VCaP (cell line): Measurements from ENCODE around the gene XPNPEP2.

Experiments
- H3K27ac ChIP-seq: fragments of 450-650 bp; 2 replicates; pipeline ENCODE4 v1.5.1; 2017
- TF ChIP-seq, protein P1 (sequence below): fragments of 450-650 bp; conservative IDR thresholded peaks from 2 replicates; pipeline ENCODE4 v1.5.1; 2017; ENCODE audit warnings: mild to moderate bottlenecking, moderate library complexity

Gene XPNPEP2

DNA sequence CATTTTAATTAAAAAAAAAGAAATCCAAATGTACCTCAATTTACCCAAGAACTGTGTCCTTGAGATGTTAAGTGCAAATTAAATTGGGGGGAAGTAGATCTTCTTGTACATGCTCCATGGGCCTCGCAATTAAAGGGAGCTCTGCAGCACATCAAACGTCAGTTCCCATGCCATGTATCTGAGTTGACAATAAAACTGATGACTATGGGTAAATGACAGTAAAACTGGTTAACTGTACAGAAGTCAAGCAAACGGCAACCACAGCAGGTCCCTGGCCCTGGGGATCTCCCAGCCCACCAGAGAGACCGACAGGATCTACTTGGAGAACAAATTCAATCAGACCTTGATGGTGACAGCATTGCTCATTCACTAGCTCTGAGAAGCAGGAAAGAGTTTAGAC lies 32.8 kb upstream of the XPNPEP2 start:
- H3K27ac ChIP-seq: no peak overlapping the region
- TF ChIP-seq, protein P1, sequence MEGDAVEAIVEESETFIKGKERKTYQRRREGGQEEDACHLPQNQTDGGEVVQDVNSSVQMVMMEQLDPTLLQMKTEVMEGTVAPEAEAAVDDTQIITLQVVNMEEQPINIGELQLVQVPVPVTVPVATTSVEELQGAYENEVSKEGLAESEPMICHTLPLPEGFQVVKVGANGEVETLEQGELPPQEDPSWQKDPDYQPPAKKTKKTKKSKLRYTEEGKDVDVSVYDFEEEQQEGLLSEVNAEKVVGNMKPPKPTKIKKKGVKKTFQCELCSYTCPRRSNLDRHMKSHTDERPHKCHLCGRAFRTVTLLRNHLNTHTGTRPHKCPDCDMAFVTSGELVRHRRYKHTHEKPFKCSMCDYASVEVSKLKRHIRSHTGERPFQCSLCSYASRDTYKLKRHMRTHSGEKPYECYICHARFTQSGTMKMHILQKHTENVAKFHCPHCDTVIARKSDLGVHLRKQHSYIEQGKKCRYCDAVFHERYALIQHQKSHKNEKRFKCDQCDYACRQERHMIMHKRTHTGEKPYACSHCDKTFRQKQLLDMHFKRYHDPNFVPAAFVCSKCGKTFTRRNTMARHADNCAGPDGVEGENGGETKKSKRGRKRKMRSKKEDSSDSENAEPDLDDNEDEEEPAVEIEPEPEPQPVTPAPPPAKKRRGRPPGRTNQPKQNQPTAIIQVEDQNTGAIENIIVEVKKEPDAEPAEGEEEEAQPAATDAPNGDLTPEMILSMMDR: no peak

DNA sequence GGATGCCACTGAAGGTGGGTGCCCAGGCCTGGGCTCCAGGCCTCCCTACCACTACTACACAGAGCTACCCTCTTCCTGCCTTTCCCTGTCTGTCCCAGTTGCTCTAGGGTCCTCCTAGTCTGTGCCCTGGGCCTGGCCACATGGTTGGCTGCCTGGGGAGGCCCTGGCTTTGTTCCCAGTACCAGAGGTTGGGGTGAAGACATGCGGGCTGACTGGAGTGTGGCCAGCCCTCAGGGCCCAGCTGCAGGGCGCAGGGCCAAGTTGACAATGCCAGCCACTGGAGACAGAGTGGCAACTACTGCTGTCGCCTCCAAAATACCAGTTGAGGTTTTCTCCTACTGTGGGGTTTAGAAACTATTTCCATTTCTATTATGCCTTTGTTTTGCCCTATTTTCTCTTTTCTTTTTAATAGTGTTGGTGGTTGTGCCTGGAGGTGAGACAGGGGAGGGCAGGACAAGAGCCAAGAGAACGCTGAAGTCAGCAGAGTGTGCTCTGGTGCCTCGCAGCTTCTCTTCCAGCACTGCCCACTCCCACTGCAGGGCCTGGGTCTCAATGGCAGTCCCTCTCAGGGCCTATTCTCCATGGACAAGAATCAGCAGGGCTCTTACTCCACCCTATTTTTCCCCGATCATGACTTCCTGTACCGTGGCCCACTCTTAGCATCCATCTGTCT lies 32.2 kb upstream of the XPNPEP2 start:
- H3K27ac ChIP-seq: no peak overlapping the region
- TF ChIP-seq, protein P1: no peak

DNA sequence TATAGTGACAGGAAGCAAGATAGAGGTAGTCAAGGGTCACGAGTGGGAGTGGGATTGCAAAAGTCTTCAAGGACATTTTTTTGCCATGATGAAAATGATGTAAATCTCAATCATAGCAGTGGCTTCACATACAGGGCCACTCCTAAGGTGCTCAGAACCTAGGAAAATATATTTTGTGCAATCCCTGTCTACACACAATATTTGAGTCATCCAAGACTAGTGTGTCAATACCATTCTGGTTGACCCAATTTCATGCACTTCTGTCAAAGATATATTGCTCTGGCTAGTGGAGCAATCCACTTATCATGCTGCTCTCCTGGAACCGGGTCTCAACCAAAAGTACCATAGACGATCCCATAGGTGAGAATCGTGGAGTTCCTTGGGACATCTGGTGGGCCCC lies 24.2 kb upstream of the XPNPEP2 start:
- TF ChIP-seq, protein P1: no peak
- no peak overlapping the region for H3K27ac ChIP-seq

DNA sequence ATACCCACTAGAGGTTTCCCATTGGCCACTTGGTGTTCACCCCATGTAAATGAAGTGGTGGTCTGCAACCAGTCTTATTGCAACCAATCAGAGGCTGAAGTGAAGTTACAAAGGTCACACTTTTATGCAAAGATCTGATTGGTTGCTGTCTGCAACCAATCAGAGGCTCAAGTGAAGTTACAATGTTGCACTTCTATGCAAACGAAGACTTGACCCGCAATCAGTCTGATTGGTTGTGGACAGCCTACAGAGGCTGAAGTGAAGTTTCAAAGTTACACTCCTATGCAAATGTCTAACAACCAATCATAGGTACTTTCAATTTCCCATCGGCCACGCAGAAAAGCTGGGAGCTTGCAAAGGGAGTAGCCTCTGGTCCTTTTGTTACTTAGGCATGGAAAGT lies 22.3 kb upstream of the XPNPEP2 start:
- H3K27ac ChIP-seq: no peak overlapping the region
- TF ChIP-seq, protein P1: no peak

DNA sequence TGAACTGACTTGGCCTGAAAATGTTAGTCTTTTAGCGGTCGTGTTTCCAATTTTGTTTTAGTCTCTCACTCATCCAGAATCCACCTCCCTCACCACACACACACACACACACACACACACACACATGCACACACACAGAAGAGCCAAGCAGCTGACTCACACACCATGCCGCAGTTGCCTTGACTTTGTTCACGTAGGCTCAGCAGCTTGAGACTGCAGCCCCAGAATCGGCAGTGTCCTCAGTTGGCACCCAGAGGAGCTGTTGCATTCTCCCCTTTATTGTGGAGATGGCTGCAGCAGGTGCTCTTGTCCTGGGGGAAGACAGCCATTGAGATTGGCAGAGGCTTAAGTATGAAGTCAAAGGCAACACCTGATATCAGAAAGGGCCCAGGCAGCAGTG lies 20.9 kb upstream of the XPNPEP2 start:
- TF ChIP-seq, protein P1: no peak

DNA sequence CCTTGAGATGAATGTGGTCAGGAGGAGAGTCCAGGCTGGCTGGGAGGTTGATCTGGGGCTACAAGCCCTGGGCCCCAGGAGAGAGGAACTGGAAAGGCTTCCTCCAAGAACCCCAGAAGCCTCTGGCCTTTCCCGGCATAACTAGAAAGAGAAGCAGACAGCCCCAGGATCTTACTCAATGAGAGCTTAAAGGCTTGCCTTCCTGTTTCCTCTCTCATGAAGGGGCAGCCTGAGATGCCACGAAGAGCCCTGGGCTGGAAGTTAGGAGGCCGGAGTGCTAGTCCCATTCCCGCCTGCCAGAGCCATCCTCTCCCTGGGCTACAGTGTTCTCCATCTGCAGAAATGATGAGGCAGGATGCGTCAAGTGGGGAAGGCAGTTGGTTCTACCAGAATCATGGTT lies 20.1 kb upstream of the XPNPEP2 start:
- H3K27ac ChIP-seq: no peak overlapping the region
- TF ChIP-seq, protein P1: no peak

More for the DNA sequence above, 20.9 kb upstream of the XPNPEP2 start:
- H3K27ac ChIP-seq: no peak overlapping the region

DNA sequence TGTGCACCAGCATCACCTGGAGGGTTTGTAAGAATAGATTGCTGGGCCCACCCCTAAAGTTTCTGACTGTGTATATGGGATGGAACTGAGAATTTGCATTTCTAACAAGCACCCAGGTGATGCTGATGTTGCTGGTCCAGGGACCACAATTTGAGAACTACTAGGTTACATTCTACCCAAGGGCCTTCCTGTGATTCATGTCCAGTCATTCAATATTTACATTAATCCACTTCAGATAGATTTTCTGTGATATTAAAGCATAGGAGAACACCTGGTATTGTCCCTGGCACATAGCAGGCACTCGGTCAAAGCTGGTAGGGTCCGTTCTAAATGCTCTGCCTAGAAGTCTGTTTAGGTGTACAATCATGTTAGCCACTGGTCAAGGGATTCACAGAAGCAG lies 19.5 kb upstream of the XPNPEP2 start:
- TF ChIP-seq, protein P1: no peak
- H3K27ac ChIP-seq: no peak overlapping the region
